ENCODE data around the gene FAHD2A. TPM values are rescaled to one million over a fixed set of nuclear protein-coding genes. Genes with fewer than 3 reads are reported as not detected.
A peak's percentile ranks its signal among the peaks of the same experiment; 100 is the strongest.

Gene FAHD2A
- total and polyA plus RNA-seq, 2 experiments from 2014 or later = 27.6 to 51.0 TPM

- TF ChIP-seq, protein P1, sequence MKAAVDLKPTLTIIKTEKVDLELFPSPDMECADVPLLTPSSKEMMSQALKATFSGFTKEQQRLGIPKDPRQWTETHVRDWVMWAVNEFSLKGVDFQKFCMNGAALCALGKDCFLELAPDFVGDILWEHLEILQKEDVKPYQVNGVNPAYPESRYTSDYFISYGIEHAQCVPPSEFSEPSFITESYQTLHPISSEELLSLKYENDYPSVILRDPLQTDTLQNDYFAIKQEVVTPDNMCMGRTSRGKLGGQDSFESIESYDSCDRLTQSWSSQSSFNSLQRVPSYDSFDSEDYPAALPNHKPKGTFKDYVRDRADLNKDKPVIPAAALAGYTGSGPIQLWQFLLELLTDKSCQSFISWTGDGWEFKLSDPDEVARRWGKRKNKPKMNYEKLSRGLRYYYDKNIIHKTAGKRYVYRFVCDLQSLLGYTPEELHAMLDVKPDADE (IDR thresholded peaks at IDR 0.05) = no peak
- TF ChIP-seq REST (IDR thresholded peaks at IDR 0.05; ENCODE audit: unreplicated experiment) = no peak
- TF ChIP-seq POLR2AphosphoS5 (IDR thresholded peaks at IDR 0.05; ENCODE audit: low read depth) = no peak
- TF ChIP-seq STAT1 (IDR thresholded peaks at IDR 0.05; ENCODE audit: unreplicated experiment) = no peak
- TF ChIP-seq NANOG (IDR thresholded peaks at IDR 0.05; ENCODE audit: borderline replicate concordance) = no peak
Observed at GRCh38 chr2:95392320-95392719, 10.2 kb upstream of the FAHD2A start (continued).

DNA sequence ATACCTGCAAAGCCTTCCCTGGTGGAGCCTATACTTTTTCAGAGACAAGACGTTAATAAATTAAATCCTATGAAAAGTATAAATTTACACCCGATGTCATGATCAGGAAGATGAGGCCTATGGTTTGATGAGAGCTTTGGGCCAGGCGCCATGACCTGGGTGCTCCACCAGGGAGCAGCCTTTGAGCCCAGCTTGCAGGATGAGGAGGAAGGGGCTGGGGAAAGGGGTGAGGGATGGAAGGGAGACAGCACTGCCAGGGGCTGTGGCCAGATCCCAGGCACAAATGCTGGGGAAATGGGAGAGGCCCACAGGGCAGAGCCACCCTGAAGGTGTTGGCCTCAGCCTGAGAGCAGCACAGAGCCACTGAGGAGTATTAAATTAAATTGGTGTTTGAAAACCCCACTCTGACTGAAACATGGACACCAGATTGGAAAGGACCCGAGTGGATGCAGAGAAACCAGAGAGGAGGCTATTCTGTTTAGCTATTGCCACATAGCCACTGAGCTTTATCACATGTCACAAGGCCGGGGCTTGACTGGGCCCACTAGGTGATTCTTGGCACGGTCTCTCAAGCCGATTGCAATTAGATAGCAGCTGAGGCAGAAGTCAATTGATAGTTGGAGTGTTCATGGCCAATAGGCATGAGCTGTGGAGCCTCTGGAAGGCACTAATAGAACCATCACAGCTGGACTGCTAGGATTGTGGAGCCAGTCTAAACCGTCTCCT lies 9.6 kb upstream of the FAHD2A start:
- Mint-ChIP-seq H3K36me3 (ENCODE audit: low read depth) (no peaks in the 10 kb centered on the region), H3K9me3 (peaks cover 2% of the 10 kb centered on the region; the same call in 2 of the 3 replicates), H3K4me1 (peaks cover 6% of the 10 kb centered on the region), H3K27ac (no peak overlapping the region), H3K4me3 (no peak overlapping the region), H3K27me3 (ENCODE audit: insufficient read depth, low read depth, poor library complexity) (peaks cover 19% of the 10 kb centered on the region)
- no peak overlapping the region for H3K4me3 ChIP-seq
- no peak overlapping the region for H2AFZ ChIP-seq
- H3K4me2 ChIP-seq = no peak overlapping the region
- no peaks in the 10 kb centered on the region for H3K4me1 ChIP-seq (ENCODE audit: insufficient read depth)
- H3K27me3 ChIP-seq (ENCODE audit: insufficient read depth) = 0 out of 2 replicates have a peak, but pooled peaks cover 3% of the 10 kb centered on the region
- H3K9me2 ChIP-seq (ENCODE audit: insufficient read depth) = no peaks in the 10 kb centered on the region
- H3K27ac ChIP-seq (ENCODE audit: low read depth) = no peak overlapping the region
- no peaks in the 10 kb centered on the region for H3K36me3 ChIP-seq (ENCODE audit: insufficient read depth)
- peak; percentile 59 for DNase-seq (ENCODE audit: low spot score)
- ATAC-seq = peak; percentile 48
- H3K79me2 ChIP-seq (replicated peaks; ENCODE audit: insufficient read depth) = no peaks in the 10 kb centered on the region
- H4K20me1 ChIP-seq (replicated peaks; ENCODE audit: insufficient read depth) = no peaks in the 10 kb centered on the region
- no peaks in the 10 kb centered on the region for H3F3A ChIP-seq (replicated peaks; ENCODE audit: low read depth)
- TF ChIP-seq ZNF114 (CRISPR knock-in tag; IDR thresholded peaks at IDR 0.05) (no peak), STAT1 (IDR thresholded peaks at IDR 0.05; ENCODE audit: unreplicated experiment) (no peak), CTCF (conservative IDR thresholded peaks at IDR 0.05; ENCODE audit: low read depth in 2 of 2) (peak; percentile 62 to 64), EZH2 (IDR thresholded peaks at IDR 0.05; ENCODE audit: low read depth, unreplicated experiment) (no peak)

Measured in GM23338 (cell line).